GM19468 (cell line): ENCODE results near the gene HRH3.
A peak's percentile ranks its signal among the peaks of the same experiment; 100 is the strongest.

Experiments used
- ATAC-seq: cut with Tn5 transposase; IDR thresholded peaks from one replicate; pipeline ENCODE4 v1.9.1; 2021; ENCODE audit warnings: mild to moderate bottlenecking, moderate library complexity, moderate number of reproducible peaks; ENCODE audit not compliant: unreplicated experiment; ENCODE audit errors: extremely low read depth

The HRH3 gene

DNA sequence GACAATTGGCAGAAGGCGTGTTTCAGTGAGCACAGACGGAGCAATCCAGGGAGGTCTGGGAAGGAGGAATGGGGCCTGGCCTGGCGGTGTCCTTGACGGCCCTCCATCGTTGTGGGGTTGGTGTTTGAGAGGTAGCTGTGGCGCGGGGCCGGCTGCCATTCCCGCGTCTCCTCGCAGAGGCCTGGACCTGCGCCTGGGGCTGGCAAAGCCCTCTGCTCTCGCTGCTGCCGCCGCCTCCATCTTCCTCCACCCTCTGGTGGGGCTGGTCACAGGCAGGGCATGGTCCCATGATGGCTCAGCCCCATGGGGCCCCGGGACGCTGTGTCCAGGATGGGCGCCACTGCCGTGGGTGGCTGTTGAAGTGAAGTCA is 25.8 kb upstream of the HRH3 start:
- ATAC-seq: no peak

DNA sequence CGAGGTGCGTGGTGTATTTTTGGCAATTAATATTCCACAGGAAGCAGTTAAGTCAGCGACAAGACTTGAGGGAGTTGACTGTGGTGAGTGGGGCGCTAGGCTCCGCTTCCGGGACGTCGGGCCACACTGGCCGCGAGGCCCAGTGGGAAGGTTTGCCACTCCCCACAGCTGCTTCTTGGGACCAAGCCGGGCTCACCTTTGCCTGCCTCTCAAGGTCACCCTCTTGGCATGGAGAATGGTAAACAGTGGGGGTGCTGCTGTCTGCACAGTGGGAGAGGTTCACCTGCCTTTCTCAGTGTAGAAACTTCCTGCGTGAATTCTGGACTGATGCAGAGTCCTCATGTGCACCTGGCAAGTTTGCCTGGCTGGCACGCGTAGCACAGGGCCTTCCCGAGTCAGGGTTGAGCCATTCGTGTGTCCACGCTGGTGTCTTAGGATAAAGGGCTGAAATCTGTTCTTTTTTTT is 24.6 kb upstream of the HRH3 start:
- ATAC-seq: no peak

DNA sequence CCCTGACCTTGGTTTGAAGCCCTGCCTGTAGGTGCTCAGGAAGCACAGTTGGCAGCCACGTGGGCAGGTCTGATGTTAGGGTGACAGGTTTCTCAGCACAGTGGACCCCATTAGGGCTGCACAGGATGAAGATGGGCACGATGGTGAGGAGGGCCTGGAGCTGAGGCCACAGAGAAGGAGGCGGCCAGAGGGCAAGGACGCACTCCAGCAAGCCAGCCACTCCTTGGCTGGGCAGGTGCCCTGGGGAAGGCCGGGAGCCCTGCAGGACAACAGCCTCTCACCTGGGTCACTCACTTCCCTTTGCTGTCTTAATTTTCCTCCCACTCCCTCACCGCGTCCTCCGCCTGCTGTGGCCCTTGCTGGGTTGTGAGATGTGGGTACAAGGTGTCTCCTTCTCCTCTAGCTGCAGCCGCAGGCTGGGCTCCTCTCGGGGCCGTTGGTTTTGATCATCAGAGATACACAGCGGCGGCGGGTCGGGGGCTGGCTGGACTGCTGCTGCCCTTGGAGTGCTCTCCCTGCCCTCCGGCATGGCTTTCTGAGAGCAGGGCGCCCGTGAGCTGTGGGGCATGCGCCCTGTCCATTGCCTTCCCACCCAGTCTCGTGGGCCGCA is 23.9 kb upstream of the HRH3 start:
- ATAC-seq: no peak

DNA sequence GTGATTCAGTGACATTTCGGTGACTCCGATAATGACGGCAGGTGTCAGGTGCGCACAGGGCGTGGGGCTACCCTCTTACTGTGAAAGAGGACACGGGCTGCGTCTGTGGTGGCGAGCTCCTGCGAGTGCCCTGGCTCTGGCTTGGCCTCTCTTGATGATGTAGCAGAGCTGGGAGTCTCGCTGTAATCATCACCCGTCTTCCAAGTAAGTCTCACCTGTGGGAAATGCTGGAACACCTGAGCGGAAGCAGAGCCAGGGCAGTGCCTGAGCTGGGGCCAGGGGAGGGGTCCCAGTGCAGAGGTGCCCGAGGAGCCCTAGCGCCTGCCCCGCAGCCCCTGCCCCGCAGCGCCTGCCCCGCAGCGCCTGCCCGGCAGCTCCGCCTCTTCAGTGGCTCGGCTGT is 23.0 kb upstream of the HRH3 start:
- no peak for ATAC-seq

DNA sequence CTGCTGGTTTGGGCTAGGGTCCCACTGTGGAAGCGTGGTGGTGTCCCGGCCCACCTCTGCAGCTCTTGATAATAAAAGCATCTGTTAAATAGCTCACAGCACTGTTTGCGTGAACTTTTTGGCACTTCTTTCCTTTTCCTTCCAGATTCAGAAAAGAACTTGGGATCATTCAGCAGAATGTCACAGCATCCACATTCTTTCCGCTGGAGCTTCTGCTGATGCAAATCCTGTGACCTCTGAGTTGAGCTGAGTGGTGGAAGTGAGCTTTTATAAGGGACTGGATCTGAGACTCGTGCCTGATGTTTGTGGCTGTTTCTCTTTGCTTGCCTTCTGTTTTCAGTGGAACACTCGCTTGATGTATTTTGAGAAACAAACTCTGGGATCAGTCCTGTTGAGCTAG is 22.1 kb upstream of the HRH3 start:
- no peak for ATAC-seq

DNA sequence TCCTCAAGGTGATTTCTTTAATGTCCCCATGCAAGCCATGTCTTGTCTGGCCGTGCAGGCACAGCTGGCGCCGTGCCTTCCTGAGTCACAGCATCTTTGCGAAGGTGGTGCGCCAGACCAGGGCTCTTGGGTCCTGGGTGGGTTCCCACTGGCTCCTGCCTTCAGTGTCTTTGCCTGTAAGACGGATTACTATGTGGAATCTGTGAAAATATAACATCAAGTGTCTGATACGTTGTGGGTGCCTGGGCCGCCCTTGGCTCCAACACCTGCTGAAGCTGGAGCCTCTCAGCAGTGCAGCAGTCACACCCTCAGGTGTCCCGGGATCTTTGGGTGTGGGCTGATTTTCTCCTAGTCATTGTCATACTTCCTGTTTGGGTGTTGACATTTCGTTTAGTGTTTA is 21.4 kb upstream of the HRH3 start:
- no peak for ATAC-seq

DNA sequence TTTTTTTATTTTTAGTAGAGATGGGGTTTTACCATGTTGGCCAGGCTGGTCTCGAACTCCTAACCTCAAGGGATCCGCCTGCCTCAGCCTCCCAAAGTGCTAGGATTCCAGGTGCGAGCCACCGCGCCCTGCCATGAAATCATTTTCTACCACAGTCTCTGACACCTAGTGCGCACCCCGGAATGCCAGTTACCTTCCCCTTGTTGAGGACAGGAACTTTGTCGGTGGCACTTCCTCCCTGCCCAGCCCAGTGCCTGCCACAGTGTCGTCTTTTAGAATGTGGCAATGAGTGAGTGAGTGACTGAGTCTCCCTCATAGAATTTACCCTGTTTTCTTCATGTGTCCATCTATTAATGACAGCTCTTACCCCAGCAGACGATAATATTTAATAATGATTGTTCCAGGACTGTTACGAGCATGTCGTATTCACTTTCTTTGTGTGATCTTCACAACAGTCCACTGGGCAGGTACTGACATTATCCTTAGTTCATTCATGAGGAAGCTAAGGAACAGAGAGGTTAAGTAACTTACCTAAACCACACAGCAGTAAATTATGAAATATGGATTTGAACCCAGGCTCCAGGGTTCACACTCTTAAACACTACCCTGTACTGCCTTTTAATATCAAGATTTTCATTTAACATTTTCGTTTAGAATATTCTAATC is 20.1 kb upstream of the HRH3 start:
- ATAC-seq: no peak

DNA sequence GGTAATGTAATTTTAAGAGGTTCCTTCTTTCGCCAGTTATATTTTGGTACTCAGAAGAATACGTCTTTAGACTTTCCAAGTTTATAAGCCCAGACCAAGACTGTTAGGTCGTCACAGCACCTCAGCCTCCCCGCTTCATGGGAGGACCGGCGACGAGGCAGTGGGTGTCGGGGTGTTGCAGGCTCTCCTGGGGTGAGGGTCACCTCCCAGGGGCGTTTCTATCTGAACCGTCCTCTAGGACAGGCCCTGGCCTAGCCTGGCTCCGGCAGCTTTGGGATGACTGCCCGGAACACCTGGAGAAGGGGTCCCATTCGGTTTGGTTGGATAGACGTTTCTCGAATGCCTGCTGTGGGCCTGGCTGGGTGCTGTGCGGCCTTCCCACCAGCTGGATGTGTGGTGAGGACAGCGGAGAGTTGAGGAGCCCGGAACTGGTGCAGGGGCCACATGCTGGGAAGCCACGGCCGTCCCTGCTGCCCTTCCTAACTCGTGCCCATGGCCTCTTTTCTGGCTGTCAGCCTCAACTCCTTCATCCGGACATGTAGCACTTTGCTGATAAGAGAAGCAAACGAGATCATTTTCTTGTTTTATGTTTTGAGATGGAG is 19.3 kb upstream of the HRH3 start:
- ATAC-seq: no peak

DNA sequence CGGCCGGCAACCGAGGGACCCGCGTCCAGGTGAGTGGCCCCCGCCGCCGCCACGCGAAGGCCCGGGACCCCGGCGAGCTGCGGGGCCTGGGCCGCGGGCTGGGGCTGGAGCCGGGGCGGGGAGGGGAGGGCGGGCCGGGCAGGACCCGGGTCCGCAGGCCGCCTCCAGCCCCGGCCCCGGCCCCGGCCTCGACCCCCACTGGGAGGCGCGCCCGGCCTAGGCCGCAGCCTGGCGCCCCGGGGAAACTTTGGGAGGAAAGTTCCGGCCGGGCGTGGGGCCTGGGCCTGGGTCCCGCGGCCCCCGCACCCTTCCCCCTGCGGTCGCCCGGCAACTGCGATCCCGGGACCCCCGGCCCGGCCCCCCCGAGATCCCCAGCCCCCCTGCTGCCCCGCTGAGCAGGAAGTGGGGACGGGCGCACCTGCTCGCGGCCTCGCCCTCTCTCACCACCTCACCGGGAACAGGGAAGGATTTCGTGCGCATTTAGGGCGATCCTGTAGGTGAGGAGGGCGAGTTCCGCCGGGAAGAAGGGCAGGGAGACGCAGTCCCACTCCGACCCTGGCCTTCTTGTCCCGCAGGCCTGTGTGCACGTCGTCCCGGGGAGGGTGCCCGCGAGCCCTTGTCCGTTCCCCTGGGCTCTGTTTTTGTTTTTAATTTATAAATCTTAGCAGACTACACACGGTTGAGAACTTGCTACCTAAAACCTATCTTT is 18.6 kb upstream of the HRH3 start:
- ATAC-seq: no peak

DNA sequence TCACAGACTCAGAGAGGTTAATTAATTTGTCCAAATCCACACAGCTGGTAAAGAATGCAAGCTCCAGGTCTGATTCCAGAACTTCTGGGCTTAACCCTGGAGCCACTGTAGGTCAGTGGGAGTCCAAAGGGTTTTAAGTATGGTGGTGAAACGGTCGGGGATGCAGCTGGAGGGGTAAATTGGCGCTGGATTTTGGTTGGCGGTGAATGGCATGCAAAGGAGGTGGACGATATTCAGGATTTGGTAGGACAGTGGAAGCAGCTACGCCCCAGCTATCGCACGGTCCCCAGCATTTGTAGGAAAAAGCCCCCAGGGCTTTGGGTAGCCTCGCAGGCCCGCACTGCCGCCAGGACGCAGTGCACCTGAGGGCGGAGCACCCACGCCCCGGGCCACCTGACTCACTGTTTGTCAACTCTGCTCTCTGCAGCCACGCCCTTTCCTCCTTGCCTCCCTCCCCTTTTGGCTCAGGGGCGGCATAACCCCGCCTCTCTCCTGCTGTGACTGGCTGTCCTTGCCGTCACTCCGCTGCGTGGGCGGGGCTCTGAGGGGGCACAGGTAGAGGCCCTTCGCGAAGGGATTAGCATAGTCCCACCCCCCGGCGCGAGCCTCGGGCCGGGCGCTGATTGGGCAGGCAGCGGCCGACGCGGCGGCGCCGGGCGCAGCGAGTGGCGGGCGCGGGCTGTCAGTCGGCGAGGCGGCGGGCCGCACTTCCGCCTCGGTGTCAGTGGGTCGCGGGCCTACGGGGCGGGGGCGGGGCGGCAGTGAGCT is 17.9 kb upstream of the HRH3 start, which contains the start of gene OSBPL2:
TSS of gene OSBPL2 (plus strand) at position 721 of the 768 bp plus-strand sequence. CDS start 17,664 bp downstream, outside the sequence.
- ATAC-seq: peak; percentile 98

DNA sequence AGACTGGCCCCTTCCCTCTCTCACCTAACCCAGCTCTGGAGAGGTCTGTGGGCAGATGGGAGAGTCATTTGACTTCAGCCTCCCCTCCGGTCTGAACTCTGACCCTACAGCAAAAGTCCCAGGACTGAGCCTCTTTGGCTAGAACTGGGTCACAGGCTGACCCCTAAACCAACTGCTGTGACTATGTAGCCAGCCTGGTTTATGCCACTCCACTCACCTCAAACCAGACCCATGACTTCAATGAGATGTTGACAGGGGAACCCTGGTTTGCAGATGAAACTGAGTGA is 17.4 kb upstream of the HRH3 start:
- no peak for ATAC-seq

DNA sequence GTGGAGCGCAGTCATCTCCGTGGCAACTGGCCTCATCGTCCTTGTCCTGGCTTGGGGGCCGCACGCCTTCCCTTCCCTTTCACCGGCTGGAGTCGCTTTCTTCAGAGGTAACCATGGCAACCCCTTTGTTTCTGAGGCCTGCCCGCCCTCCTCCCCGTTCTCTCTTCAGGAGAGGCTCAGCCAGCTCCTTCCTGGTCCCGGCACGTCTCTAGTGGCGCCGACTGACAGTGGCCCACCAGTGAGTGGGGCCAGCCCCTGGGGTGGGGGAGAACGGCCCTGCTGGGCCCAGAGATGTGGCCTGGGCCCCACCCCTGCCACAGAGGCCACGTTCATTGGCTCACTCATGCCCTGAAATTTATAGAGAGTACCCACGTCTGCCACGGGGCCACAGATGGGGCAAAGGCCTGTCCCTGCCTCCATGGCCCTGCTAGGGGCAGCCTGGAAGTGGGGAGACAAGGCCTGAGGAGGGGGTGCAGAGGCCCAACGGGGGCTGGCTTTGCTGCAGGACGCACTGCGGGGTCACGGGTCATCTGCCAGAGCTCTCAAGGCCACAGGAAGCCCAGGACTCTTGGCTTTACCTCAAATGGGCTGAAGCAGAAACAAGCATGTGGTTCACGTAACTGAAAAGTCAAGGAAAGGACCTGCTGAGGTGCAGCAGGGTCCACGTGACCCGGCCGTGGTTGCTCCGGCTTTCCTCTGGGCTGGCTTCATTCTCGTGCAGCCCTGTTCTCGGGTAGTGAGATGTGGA is 16.9 kb upstream of the HRH3 start:
- no peak for ATAC-seq

DNA sequence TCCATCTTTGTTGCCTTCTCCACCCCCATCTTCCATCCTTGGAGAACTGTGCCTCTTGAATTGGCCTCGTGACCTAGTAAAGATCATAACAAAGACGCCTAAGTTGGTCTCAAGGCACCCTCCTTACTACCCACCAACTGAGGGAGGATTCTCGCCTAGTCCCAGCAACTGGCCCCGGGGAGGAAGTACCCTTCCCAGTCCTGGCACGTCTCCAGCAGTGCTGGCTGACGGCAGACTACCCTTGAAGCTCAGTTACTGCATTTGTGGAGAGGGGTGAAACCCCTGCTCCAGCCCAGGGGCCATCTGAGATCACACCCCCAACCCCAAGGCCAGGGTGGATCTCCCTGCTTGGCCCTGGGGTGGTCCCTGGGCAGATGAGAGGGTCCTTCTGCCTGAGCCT is 16.1 kb upstream of the HRH3 start:
- ATAC-seq: no peak

DNA sequence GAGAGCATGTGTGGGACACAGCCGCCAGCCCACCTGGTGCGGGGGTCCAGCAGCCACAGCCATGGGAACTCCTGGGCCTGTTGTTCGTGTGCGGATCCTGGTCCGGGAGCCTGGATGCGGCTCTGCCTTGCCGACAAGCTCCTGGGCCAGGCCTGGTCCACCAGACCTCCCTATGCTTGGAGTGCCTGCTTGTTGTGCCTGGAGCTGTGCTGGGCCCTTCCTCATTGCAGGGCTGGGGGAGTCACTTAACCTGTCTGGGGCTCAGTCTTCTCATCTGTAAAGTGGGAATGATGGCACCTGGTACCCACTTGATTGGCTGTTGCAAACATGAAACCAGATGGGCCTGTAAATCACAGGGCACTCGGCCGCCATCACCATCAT is 15.7 kb upstream of the HRH3 start:
- no peak for ATAC-seq

DNA sequence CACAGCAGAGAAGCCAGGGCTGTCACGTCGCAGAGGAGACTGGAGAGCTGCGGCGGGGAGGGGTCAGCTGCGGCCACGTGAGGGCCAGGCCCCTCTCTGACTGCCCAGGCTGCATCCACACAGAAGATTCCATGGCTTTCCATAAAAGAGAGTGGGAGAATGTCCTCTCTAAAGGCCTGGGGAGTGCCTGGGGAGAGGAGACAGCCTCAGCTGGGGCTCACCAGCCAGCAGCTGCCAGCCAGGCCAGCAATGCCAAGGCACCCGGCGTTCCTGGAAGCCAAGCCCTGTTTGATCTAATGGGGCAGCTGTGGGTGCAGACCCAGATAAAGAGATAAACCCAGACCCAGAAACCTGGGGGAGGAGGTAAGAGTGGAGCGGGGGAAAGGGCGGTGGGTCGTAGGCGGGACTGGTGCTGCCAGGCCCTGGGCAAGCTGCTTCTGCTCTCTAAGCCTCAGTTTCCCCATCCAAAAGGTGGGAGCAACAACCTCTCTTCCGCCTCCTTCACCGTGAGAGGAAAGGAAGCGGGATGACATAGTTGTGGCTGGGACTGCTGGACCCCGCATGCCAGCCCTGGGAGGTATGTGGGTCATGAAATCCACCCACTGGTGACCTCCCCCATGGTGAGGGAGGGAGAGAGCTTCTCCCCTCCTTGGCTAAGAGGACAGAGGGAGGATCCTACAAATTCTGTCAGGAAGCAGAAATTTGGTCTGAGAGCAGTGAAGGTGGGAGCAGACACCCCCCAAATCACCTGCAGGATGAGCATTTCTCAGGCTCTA is 15.1 kb upstream of the HRH3 start:
- ATAC-seq: no peak

DNA sequence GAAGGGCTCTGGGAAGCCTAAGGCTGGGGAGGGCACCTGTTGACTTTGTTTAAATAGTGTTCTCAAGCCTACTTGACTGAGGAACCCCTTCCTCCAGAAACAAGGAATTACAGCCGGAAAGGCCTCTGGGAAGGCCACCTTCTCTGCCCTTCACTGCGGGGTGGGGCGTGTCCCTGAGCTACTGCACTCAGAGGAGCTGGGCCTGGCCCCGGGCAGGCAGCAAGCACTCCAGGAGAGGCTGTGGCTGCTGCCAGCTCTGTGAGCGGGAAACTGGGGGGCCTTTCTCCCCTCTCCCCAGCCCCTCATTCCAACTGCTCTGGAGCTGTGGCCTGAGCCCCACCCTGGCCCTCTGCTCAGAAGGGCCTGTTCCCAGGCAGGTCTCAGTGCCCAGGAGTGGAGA is 14.3 kb upstream of the HRH3 start:
- no peak for ATAC-seq

DNA sequence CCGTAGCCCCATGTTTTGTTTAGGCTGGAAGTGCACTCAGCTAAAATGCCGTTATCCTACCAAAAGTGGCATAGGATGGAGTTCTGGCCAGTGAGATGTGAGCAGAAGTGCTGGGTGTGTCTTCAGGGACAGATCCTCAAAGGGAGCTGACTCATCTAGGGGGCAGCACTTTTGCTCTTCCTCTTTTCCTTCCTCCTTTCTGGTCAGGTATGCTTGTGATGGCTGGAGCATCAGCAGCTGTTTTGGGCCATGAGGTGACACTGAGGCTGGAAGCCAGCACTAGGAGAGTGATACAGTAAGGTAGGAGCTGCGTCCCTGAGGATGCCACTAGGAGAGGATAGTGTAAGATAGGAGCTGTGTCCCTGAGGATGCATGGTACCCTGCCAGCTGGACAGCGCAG is 13.6 kb upstream of the HRH3 start:
- ATAC-seq: no peak

DNA sequence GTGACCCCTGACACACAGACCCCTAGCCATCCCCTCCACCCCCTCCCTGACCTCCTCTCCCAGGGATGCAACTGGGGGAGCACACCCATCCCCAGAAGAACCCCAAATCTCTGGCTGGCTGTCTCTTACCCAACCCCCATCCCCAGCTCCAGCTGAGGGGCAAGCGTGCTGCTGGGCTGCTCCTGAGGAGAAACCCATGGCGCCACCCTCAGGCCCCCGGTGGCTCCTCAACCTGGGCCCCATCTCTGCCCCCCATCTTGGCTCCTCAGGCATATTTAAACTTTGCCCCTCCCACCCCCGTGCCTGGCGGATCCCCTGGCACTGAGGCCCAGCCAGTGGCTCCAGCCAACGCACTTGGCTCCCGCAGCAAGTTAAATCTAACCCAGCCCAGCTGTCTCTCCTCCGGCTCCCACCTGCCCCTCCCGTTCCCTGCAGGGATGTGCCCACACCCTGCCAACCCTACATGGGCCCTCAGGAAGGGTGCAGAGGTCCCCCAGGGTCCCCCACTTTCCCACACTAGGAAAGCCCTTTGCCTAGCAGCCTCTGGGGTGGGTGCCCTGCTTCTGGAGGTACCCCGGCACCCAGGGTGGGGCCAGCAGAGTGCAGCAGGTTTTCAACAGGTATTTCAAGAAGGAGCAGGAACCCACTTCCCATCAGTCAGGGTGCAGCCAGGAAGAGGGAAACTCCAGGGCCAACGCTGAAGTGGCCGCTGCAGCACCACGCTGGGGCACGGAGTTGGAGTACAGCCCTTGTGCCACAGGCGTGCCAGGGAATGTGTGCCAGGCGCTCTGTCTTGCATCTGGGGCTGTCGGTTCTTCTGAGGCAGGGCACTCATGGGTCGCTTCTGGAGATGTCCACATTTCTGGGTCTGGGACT is 12.9 kb upstream of the HRH3 start:
- no peak for ATAC-seq
